Measurements from ENCODE around the gene HNRNPH2. TPM values are rescaled to one million over a fixed set of nuclear protein-coding genes. Genes with fewer than 3 reads are reported as not detected.

Gene HNRNPH2
- total RNA-seq: 69.1 and 103 TPM in 2 replicates

GRCh38 chrX:101407748-101408531 lies at the start of gene HNRNPH2, which contains the start of gene GLA:
Gene HNRNPH2 (plus strand): TSS chrX:101408222. CDS start chrX:101411989, 3,767 bp downstream.
Gene GLA (minus strand): TSS chrX:101407925. CDS start chrX:101407903, 22 bp downstream.

GRCh38 chrX:101385795-101386541 lies 22.1 kb upstream of the HNRNPH2 start, which contains the start of gene BTK:
Gene BTK (minus strand): TSS chrX:101386191. CDS start chrX:101375284, 10,907 bp downstream.

GRCh38 chrX:101390664-101391525 lies 17.1 kb upstream of the HNRNPH2 start, which contains the start of gene RPL36A:
Gene RPL36A (plus strand): TSS chrX:101391011. CDS start chrX:101391044, 33 bp downstream.

Other genes starting within 250 kb of the HNRNPH2 start
- gene DRP2, start 188.4 kb upstream of the HNRNPH2 start, total RNA-seq: 0.06 TPM in 1 of 2 replicates, not detected in the other
- gene TAF7L, start 116.9 kb upstream of the HNRNPH2 start, total RNA-seq: 0.13 and 0.32 TPM in 2 replicates
- 2.6 and 3.9 TPM in 2 replicates for gene TIMM8A, start 59.5 kb upstream of the HNRNPH2 start, total RNA-seq
- gene BTK, start 22.0 kb upstream of the HNRNPH2 start, total RNA-seq: not detected in 2 replicates
- gene RPL36A, start 17.2 kb upstream of the HNRNPH2 start, total RNA-seq: 499 and 727 TPM in 2 replicates
- 21.2 and 22.3 TPM in 2 replicates for gene GLA, start 297 bp upstream of the HNRNPH2 start, total RNA-seq
- 2.6 and 9.9 TPM in 2 replicates for gene ARMCX4, start 77.2 kb downstream of the HNRNPH2 start, total RNA-seq
- 27.8 and 37.9 TPM in 2 replicates for gene ARMCX1, start 142.3 kb downstream of the HNRNPH2 start, total RNA-seq
- 27.0 and 42.2 TPM in 2 replicates for gene ARMCX6, start 209.8 kb downstream of the HNRNPH2 start, total RNA-seq
- gene ARMCX3, start 214.9 kb downstream of the HNRNPH2 start, total RNA-seq: 31.6 and 82.6 TPM in 2 replicates